GM23338 (cell line): ENCODE data around the gene GNAO1. TPM values are rescaled to one million over a fixed set of nuclear protein-coding genes. Genes with fewer than 3 reads are reported as not detected.

ENCODE experiments used
- ATAC-seq: fragments of 200-7000 bp; cut with Tn5 transposase; 3 replicates; pipeline ENCODE4 v1.9.1; 2020
- DNase-seq: peaks from one replicate; pipeline ENCODE4 v3.0.0-alpha.2; 2015; ENCODE audit warnings: low spot score
- H2AFZ ChIP-seq: fragments of 200-600 bp; sonication (generic); 2 replicates; pipeline ENCODE4 v1.8.0; 2016; ENCODE audit warnings: antibody characterized with exemption, mild to moderate bottlenecking, moderate library complexity
- H3F3A ChIP-seq: fragments of 200-600 bp; sonication (generic); replicated peaks from 2 replicates; pipeline ENCODE4 v1.8.0; 2017; ENCODE audit warnings: antibody characterized with exemption, mixed run types, low read depth
- H3K27ac ChIP-seq: fragments of 200-600 bp; sonication (generic); 2 replicates; pipeline ENCODE4 v1.6.1; 2016; ENCODE audit warnings: low read depth
- H3K27me3 ChIP-seq: fragments of 200-600 bp; sonication (generic); 2 replicates; pipeline ENCODE4 v1.8.0; 2016; ENCODE audit warnings: mild to moderate bottlenecking, mixed run types, moderate library complexity; ENCODE audit not compliant: insufficient read depth
- H3K36me3 ChIP-seq: fragments of 200-600 bp; sonication (generic); 2 replicates; pipeline ENCODE4 v1.8.0; 2016; ENCODE audit warnings: mild to moderate bottlenecking; ENCODE audit not compliant: insufficient read depth
- H3K4me1 ChIP-seq: fragments of 200-600 bp; sonication (generic); 2 replicates; pipeline ENCODE4 v1.8.0; 2016; ENCODE audit warnings: mild to moderate bottlenecking, moderate library complexity; ENCODE audit not compliant: insufficient read depth
- H3K4me2 ChIP-seq: fragments of 200-600 bp; sonication (generic); 2 replicates; pipeline ENCODE4 v1.7.1; 2017; ENCODE audit warnings: mixed run types
- H3K4me3 ChIP-seq: fragments of 200-600 bp; sonication (generic); 2 replicates; pipeline ENCODE4 v1.6.1; 2016; ENCODE audit warnings: mixed run types
- H3K79me2 ChIP-seq: fragments of 200-600 bp; sonication (generic); replicated peaks from 2 replicates; pipeline ENCODE4 v1.8.0; 2017; ENCODE audit warnings: mild to moderate bottlenecking; ENCODE audit not compliant: insufficient read depth
- H3K9me2 ChIP-seq: fragments of 200-600 bp; sonication (generic); 2 replicates; pipeline ENCODE4 v1.8.0; 2017; ENCODE audit not compliant: insufficient read depth
- H4K20me1 ChIP-seq: fragments of 200-600 bp; sonication (generic); replicated peaks from 2 replicates; pipeline ENCODE4 v1.8.0; 2017; ENCODE audit warnings: mild to moderate bottlenecking; ENCODE audit not compliant: insufficient read depth
- H3K27ac Mint-ChIP-seq: 2 replicates; pipeline ENCODE4 v1.8.0; 2020; ENCODE audit warnings: inconsistent platforms, mild to moderate bottlenecking, moderate library complexity, mixed read lengths
- H3K27me3 Mint-ChIP-seq: 3 replicates; pipeline ENCODE4 v1.8.0; 2022; ENCODE audit warnings: low read depth, mild to moderate bottlenecking, moderate library complexity, mixed read lengths, inconsistent platforms; ENCODE audit not compliant: insufficient read depth, poor library complexity
- H3K36me3 Mint-ChIP-seq: 3 replicates; pipeline ENCODE4 v1.8.0; 2021; ENCODE audit warnings: low read depth, mild to moderate bottlenecking, inconsistent platforms, moderate library complexity, mixed read lengths
- H3K4me1 Mint-ChIP-seq: 3 replicates; pipeline ENCODE4 v1.8.0; 2020; ENCODE audit warnings: mild to moderate bottlenecking, inconsistent platforms, mixed read lengths
- H3K4me3 Mint-ChIP-seq: 3 replicates; pipeline ENCODE4 v1.8.0; 2021; ENCODE audit warnings: moderate library complexity, mild to moderate bottlenecking, inconsistent platforms, mixed read lengths
- H3K9me3 Mint-ChIP-seq: 3 replicates; pipeline ENCODE4 v1.8.0; 2020; ENCODE audit warnings: moderate library complexity, mild to moderate bottlenecking, inconsistent platforms, mixed read lengths
- CREB1 ChIP-seq: fragments of 250-450 bp; sonication (Bioruptor Pico); IDR thresholded peaks from 2 replicates; pipeline ENCODE4 v1.5.0; 2020; ENCODE audit warnings: low read depth, mild to moderate bottlenecking, moderate library complexity
- CTCF ChIP-seq, 2 experiments: fragments of 200-600 bp in 1 of 2; sonication (generic) in 1 of 2; conservative IDR thresholded peaks; 2 replicates each; pipeline versions ENCODE4 v1.5.1 to v1.6.1; 2016 to 2017; ENCODE audit warnings: antibody characterized with exemption in 2 of 2, low read depth in 2 of 2, mild to moderate bottlenecking in 2 of 2, moderate library complexity in 1 of 2
- EZH2 ChIP-seq: fragments of 200-600 bp; sonication (generic); IDR thresholded peaks from one replicate; pipeline ENCODE4 v1.8.0; 2017; ENCODE audit warnings: antibody characterized with exemption, mild to moderate bottlenecking, low read depth; ENCODE audit not compliant: unreplicated experiment
- EZH2phosphoT487 ChIP-seq: fragments of 200-600 bp; sonication (generic); IDR thresholded peaks from one replicate; pipeline ENCODE4 v1.8.1; 2018; ENCODE audit warnings: antibody characterized with exemption; ENCODE audit not compliant: unreplicated experiment
- JUNB ChIP-seq: IDR thresholded peaks from one replicate; pipeline ENCODE4 v1.6.1; 2016; ENCODE audit warnings: antibody characterized with exemption; ENCODE audit not compliant: unreplicated experiment
- polyA plus RNA-seq: library from polyadenylated mRNA; unstranded; fragments of >200 nt; fragmentation: Nextera tagmentation; extraction: Ambion mirVana; gene quantifications from 2 replicates; pipeline ENCODE4 v1.2.1, GENCODE V29; 2016
- total RNA-seq: library from RNA; depleted of rRNA; stranded (reverse); fragments of >200 nt; shearing (Covaris generic); gene quantifications from 2 replicates; pipeline ENCODE4 v1.2.3, GENCODE V29; 2014

The GNAO1 gene
- total and polyA plus RNA-seq, 2 experiments from 2014 or later = 6.5 to 24.8 TPM

GRCh38 chr16:56349086-56349415, 157.8 kb downstream of the GNAO1 start:
- no peak overlapping the region for H3K27ac ChIP-seq
- no peaks in the 10 kb centered on the region for H4K20me1 ChIP-seq
- H3K9me2 ChIP-seq = no peaks in the 10 kb centered on the region
- peaks cover 14% of the 10 kb centered on the region for H3K27me3 Mint-ChIP-seq
- no peak overlapping the region for H3K4me3 ChIP-seq
- peak; percentile 23 for ATAC-seq
- H3K79me2 ChIP-seq = no peaks in the 10 kb centered on the region
- H3K4me3 Mint-ChIP-seq = no peak overlapping the region
- TF ChIP-seq EZH2phosphoT487 (no peak), CTCF (conservative IDR thresholded peaks at IDR 0.05; ENCODE audit: low read depth in 2 of 2) (0 out of 4 replicates have a peak, but pooled peaks of 1 of the 2 experiments have one; percentile 15)
- no peak for DNase-seq
- no peak overlapping the region for H2AFZ ChIP-seq
- no peaks in the 10 kb centered on the region; the same call in 1 of the 3 replicates for H3K36me3 Mint-ChIP-seq
- H3K27ac Mint-ChIP-seq = no peak overlapping the region
- no peaks in the 10 kb centered on the region for H3K27me3 ChIP-seq
- no peak overlapping the region for H3K4me2 ChIP-seq
- no peaks in the 10 kb centered on the region for H3F3A ChIP-seq
- H3K9me3 Mint-ChIP-seq = no peaks in the 10 kb centered on the region
- no peaks in the 10 kb centered on the region for H3K36me3 ChIP-seq
- no peaks in the 10 kb centered on the region; the same call in 2 of the 3 replicates for H3K4me1 Mint-ChIP-seq
- H3K4me1 ChIP-seq = no peaks in the 10 kb centered on the region

- H3K4me3 Mint-ChIP-seq = no peak overlapping the region
- ATAC-seq (no peak), DNase-seq (no peak)
- H3K36me3 Mint-ChIP-seq = no peaks in the 10 kb centered on the region; the same call in 1 of the 3 replicates
- TF ChIP-seq EZH2 (no peak), JUNB (no peak), CREB1 (CRISPR knock-in tag) (no peak), EZH2phosphoT487 (no peak), CTCF (conservative IDR thresholded peaks at IDR 0.05; ENCODE audit: low read depth in 2 of 2) (no peak)
- Histone ChIP-seq H3F3A (no peaks in the 10 kb centered on the region), H4K20me1 (no peaks in the 10 kb centered on the region), H3K4me2 (no peak overlapping the region), H3K4me3 (no peak overlapping the region), H2AFZ (no peak overlapping the region), H3K9me2 (no peaks in the 10 kb centered on the region), H3K4me1 (no peaks in the 10 kb centered on the region), H3K27ac (no peak overlapping the region), H3K36me3 (no peaks in the 10 kb centered on the region), H3K79me2 (no peaks in the 10 kb centered on the region), H3K27me3 (no peaks in the 10 kb centered on the region)
- H3K27ac Mint-ChIP-seq = no peak overlapping the region
- H3K4me1 Mint-ChIP-seq = no peaks in the 10 kb centered on the region; the same call in 2 of the 3 replicates
- H3K9me3 Mint-ChIP-seq = no peaks in the 10 kb centered on the region
- H3K27me3 Mint-ChIP-seq = peaks cover 12% of the 10 kb centered on the region
Observed at GRCh38 chr16:56349711-56350161, 158.4 kb downstream of the GNAO1 start.
